Ramos (cell line): ENCODE data around the gene DPH3.
"Not testable (repeated sequence)": the region's sequence is repeated elsewhere in the genome, so short reads cannot be mapped to it uniquely, and the experiment has no call there.

ENCODE experiments used
- in situ Hi-C: fragments of 300-500 bp; cut with MboI; formaldehyde crosslinking; loops from one replicate; pipeline ENCODE4 v1.14.3; 2022; ENCODE audit warnings: low sequenced_read_pairs; ENCODE audit not compliant: unreplicated experiment

Gene DPH3

DNA sequence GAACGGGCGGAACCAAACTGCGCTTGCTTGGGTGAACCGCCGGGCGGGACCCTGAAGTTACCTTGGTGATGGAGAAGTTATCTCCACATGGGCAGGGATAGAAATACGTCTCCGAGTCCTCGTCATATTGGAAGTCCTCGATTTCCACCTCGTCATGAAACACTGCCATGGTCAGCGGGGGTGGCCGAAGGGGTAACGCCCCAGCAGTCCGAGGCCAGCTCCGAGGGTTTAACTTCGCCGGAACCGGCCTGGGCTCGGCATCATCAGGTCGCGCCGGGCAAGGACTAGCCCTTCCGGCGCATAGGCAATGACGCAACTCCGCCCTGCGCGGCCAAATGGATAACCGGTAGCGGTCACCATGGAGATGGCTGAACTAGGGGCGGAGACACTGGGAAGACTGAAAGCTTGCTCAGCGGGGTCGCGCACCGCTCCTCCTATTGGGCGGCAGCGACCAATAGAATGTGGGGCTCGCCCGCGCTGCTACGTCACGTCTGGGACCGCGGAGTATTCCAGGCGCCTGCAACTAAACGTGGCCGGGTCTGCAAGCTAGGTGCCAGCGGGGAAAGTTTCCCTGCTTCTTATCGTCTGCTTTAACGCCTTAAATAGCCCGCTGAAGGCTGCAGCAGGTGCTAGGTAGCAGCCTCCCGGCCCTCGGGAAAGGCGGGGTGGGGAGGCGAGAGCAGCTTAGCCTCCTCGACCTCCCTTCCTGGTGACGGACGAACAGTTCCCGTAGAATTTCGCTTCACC, at the start of gene DPH3, which contains the start of gene OXNAD1:
DPH3 (minus strand) TSS at position 236 of the 747 bp plus-strand sequence; CDS start at position 169, 67 bp downstream.
OXNAD1 (plus strand) TSS at position 505 of the 747 bp plus-strand sequence. CDS start 5,741 bp downstream, outside the sequence.
- in situ Hi-C loops, result no loop called here

GRCh38 chr3:16313886-16314645, 49.3 kb upstream of the DPH3 start:
- in situ Hi-C loops, result no loop called here

DNA sequence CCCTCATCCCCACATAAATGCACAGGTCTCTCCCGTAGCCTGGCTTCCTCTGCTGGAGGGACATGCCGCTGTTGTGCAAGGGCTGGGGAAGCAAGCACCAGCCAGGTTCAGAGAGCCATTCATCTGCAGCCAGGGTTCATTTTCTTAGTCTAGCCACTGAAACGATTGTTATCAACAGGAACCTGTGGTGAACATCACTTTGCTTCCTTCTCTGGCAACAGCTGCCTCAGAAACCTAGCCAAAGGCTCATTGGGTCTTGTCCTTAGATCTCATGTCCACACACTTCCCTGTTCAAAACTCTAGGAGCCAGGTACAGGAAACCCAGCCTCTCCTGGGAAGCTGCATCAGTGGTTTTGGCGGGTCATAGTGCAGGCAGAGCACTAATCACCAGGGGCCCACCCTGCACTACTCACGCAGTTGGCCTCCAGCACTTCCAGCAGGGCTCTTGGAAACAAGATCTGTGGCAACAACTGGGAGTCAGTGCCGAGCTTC, 47.3 kb upstream of the DPH3 start:
- in situ Hi-C loops, result no loop called here

GRCh38 chr3:16310486-16310885, 45.7 kb upstream of the DPH3 start:
- in situ Hi-C loops, result not testable (repeated sequence)

DNA sequence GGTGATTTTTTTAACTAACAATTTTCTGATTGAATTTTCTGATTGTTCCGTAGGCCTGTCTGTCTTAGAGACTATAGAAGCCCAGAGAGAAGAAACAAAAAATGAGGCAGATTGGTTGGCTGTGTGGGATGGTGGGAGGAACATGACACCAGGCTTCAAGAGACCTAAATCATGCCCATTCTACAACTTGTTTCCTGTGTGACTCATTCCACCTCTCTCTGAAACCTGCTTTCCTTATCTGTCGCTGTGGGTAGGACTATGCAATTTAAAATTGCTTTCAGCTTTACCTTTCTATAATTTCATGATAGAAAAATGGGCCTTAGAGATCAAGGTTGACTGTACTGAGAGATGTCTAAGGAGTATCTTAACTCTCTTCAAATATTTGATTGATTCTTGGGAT, 44.8 kb upstream of the DPH3 start:
- in situ Hi-C loops, result no loop called here

DNA sequence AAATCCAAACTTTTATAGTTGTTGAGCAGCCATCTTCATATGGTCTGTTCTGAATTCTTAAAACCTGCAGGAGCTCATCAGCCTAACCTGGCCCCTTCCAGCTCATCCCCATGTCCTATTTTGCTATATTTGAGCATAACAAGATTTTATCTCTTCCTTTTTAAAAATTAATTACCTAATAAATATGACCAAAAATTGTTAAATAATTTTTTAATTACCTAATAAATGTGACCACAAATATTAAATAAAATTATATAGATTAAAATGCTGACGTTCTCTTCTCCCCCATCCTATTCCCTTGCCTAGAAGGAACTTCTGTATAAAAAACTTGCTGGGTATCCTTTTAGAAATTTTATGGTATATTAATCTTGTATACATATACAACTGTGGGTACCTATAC, 44.0 kb upstream of the DPH3 start:
- in situ Hi-C loops, result no loop called here

DNA sequence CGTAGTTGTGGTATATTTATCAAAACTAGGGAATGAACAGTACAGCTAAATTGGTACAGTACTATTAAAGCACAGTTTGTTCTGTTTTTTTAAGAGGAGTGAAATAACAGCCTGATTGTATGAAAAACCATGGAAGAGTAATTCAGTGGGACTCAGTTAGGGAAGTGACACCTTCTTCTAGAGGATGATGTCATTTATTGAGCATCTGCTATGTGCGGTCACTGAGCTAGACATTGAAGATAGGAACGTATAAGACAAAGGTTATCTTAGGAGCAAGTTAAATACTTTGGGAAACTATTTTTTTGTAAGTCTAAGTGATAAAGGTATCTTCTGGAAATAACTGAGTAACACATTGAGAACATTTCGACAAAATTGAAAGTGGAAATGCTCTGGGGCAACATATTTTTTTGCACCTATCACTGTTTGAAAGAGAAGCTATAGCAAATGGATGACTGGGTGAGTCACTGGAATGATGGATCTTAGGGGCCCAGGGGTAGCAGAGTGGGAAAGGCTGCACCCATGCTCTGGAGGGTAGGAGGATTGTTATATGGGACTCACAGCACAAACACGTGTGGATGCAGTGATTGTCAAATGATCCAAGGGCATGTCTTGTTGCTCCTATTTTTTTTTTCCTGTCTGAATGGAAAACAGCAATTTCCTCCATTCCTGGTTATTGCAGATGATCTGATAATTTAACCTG, 43.2 kb upstream of the DPH3 start:
- in situ Hi-C loops, result no loop called here

- in situ Hi-C loops, result no loop called here
These were observed 40.4 kb upstream of the DPH3 start for GRCh38 chr3:16305111-16305541.

- in situ Hi-C loops, result no loop called here
These were observed 39.6 kb upstream of the DPH3 start for GRCh38 chr3:16304061-16305010.

- in situ Hi-C loops, result no loop called here
These were observed 38.4 kb upstream of the DPH3 start for GRCh38 chr3:16303037-16303575.

DNA sequence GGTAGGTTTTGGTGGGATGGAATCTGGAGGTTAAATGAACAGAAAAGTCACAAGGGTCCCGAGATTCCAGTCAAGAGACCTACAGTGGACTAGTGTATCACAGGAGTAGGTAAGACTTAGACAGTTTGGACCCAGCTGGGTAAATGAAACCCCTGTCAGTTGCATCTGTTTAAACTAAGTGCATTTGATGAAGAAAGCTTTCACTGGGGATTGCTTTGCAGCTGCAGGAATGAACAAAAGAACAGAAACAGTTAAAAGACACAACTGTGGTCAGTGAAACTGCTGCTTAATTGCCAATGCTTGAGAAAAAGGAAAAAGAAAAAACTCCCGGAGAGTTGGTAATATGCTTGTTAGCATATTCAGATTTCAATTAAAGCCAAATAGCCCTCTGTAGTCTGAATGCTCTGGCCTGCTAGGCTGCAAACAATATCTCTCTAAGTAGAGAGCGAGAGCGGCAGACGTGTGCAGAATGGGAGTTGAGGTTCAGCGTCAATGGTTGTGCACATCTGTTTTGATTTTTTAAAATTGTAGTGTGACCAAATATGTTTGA, 37.4 kb upstream of the DPH3 start:
- in situ Hi-C loops, result no loop called here

GRCh38 chr3:16301507-16301906, 36.8 kb upstream of the DPH3 start:
- in situ Hi-C loops, result no loop called here

DNA sequence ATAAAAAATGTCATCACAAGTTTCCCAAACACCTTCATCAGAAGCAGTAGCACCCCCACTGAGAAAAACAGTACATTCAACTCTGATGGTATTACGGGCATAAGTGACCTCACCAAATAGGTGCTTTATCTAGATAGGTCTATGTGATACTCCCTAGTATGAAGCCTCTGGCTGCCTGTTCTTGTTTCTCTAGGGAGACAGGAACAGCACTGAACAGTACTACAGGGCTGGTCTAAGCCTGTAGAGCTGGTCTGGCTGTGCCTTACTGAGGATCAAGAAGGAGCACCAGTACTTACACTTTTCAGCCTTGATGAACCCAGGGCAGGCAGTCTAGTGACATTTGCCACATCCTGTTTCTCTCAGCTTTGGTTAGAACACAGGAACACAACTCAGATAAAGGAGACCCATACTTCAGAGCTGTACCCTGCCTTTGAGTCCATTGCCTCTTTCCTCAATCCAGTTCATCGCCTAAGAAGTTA, 36.2 kb upstream of the DPH3 start:
- in situ Hi-C loops, result no loop called here

GRCh38 chr3:16300307-16300706, 35.6 kb upstream of the DPH3 start:
- in situ Hi-C loops, result no loop called here

- in situ Hi-C loops, result loop anchor here (25.0 kb wide), 2 partner anchors 888 to 1113 kb away; no protein-coding TSS in a partner anchor
These were observed 35.0 kb upstream of the DPH3 start for GRCh38 chr3:16299746-16300145.

DNA sequence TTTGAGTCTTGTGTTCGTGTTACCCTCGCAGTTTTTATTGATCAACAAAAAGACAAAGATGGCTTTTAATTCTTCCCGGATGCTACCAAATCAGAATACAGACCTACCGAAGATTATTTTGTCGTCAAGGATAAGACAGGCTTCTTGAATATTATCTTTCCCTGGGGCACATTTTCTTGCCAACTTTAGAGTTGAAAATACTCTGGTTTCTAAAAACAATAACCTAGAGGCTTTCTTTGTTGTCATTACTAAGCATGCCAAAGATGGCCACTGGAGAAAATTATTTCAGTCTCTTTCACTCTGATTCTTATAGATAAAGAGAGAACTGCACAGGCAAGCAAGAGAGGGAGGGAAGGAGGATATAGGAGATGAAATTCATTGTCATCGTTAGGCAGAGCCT, 34.1 kb upstream of the DPH3 start:
- in situ Hi-C loops, result loop anchor here (25.0 kb wide), 2 partner anchors 888 to 1113 kb away; no protein-coding TSS in a partner anchor

GRCh38 chr3:16297997-16298885, 33.5 kb upstream of the DPH3 start:
- in situ Hi-C loops, result loop anchor here (25.0 kb wide), 2 partner anchors 889 to 1114 kb away; no protein-coding TSS in a partner anchor
